Measurements from ENCODE around the gene DSCAML1.

Gene DSCAML1

GRCh38 chr11:117610901-117611300 is 186.1 kb downstream of the DSCAML1 start:
- no peak for DNase-seq (ENCODE audit: low spot score)

- no peak for DNase-seq (ENCODE audit: low spot score)
Observed at GRCh38 chr11:117610045-117610444, 187.0 kb downstream of the DSCAML1 start.

GRCh38 chr11:117607449-117607848 is 189.6 kb downstream of the DSCAML1 start:
- DNase-seq (ENCODE audit: low spot score), result no peak

- no peak for DNase-seq (ENCODE audit: low spot score)
Observed at GRCh38 chr11:117606790-117607189, 190.2 kb downstream of the DSCAML1 start.

GRCh38 chr11:117606211-117606610 is 190.8 kb downstream of the DSCAML1 start:
- no peak for DNase-seq (ENCODE audit: low spot score)

GRCh38 chr11:117605331-117605730 is 191.7 kb downstream of the DSCAML1 start:
- no peak for DNase-seq (ENCODE audit: low spot score)

- no peak for DNase-seq (ENCODE audit: low spot score)
Observed at GRCh38 chr11:117604336-117604995, 192.6 kb downstream of the DSCAML1 start.

- no peak for DNase-seq (ENCODE audit: low spot score)
Observed at GRCh38 chr11:117603932-117604331, 193.1 kb downstream of the DSCAML1 start.

GRCh38 chr11:117601006-117601708 is 195.9 kb downstream of the DSCAML1 start:
- DNase-seq (ENCODE audit: low spot score), result no peak

- DNase-seq (ENCODE audit: low spot score), result no peak
Observed at GRCh38 chr11:117600234-117600783, 196.7 kb downstream of the DSCAML1 start.

GRCh38 chr11:117597071-117597470 is 199.9 kb downstream of the DSCAML1 start:
- DNase-seq (ENCODE audit: low spot score), result peak; percentile 55

- no peak for DNase-seq (ENCODE audit: low spot score)
Observed at GRCh38 chr11:117595440-117595839, 201.6 kb downstream of the DSCAML1 start.

- DNase-seq (ENCODE audit: low spot score), result no peak
Observed at GRCh38 chr11:117594721-117595120, 202.3 kb downstream of the DSCAML1 start.

GRCh38 chr11:117593065-117593464 is 204.0 kb downstream of the DSCAML1 start:
- DNase-seq (ENCODE audit: low spot score), result no peak

GRCh38 chr11:117591316-117592039 is 205.5 kb downstream of the DSCAML1 start:
- no peak for DNase-seq (ENCODE audit: low spot score)

GRCh38 chr11:117589063-117589462 is 208.0 kb downstream of the DSCAML1 start:
- no peak for DNase-seq (ENCODE audit: low spot score)

- no peak for DNase-seq (ENCODE audit: low spot score)
Observed at GRCh38 chr11:117588166-117588810, 208.7 kb downstream of the DSCAML1 start.

GRCh38 chr11:117587416-117587815 is 209.6 kb downstream of the DSCAML1 start:
- no peak for DNase-seq (ENCODE audit: low spot score)

- DNase-seq (ENCODE audit: low spot score), result no peak
Observed at GRCh38 chr11:117586392-117586791, 210.6 kb downstream of the DSCAML1 start.

- DNase-seq (ENCODE audit: low spot score), result no peak
Observed at GRCh38 chr11:117585631-117586030, 211.4 kb downstream of the DSCAML1 start.

GRCh38 chr11:117584056-117584830 is 212.8 kb downstream of the DSCAML1 start:
- DNase-seq (ENCODE audit: low spot score), result peak; percentile 21

Data from RKO (cell line).